ENCODE results near the gene GLYAT.

GLYAT gene

GRCh38 chr11:58727415-58727797 is 4.3 kb downstream of the GLYAT start:
- TF ChIP-seq CTCF (IDR thresholded peaks at IDR 0.05; ENCODE audit: low read depth, low read length): no peak
- no peak for TF ChIP-seq MAX (IDR thresholded peaks at IDR 0.05; ENCODE audit: low read depth, low read length)
- TF ChIP-seq MYC (IDR thresholded peaks at IDR 0.05; ENCODE audit: low read depth, low read length): no peak
- no peak for TF ChIP-seq POLR2A (IDR thresholded peaks at IDR 0.05; ENCODE audit: extremely low read depth, insufficient read length)
- DNase-seq (ENCODE audit: low read depth): no peak
- no peak overlapping the region for H3K4me3 ChIP-seq (ENCODE audit: low read depth, low read length)

- peak; percentile 24 for DNase-seq (ENCODE audit: low read depth)
- no peak overlapping the region for H3K4me3 ChIP-seq (ENCODE audit: low read depth, low read length)
- no peak for TF ChIP-seq POLR2A (IDR thresholded peaks at IDR 0.05; ENCODE audit: extremely low read depth, insufficient read length)
- TF ChIP-seq MYC (IDR thresholded peaks at IDR 0.05; ENCODE audit: low read depth, low read length): no peak
- TF ChIP-seq CTCF (IDR thresholded peaks at IDR 0.05; ENCODE audit: low read depth, low read length): no peak
- TF ChIP-seq MAX (IDR thresholded peaks at IDR 0.05; ENCODE audit: low read depth, low read length): peak; percentile 56
These were observed 4.9 kb downstream of the GLYAT start for GRCh38 chr11:58726737-58727414.

GRCh38 chr11:58719406-58720117 is 12.2 kb downstream of the GLYAT start:
- DNase-seq (ENCODE audit: low read depth): no peak
- TF ChIP-seq CTCF (IDR thresholded peaks at IDR 0.05; ENCODE audit: low read depth, low read length): no peak
- TF ChIP-seq MAX (IDR thresholded peaks at IDR 0.05; ENCODE audit: low read depth, low read length): no peak
- TF ChIP-seq MYC (IDR thresholded peaks at IDR 0.05; ENCODE audit: low read depth, low read length): no peak
- no peak for TF ChIP-seq POLR2A (IDR thresholded peaks at IDR 0.05; ENCODE audit: extremely low read depth, insufficient read length)
- H3K4me3 ChIP-seq (ENCODE audit: low read depth, low read length): no peak overlapping the region

- no peak for DNase-seq (ENCODE audit: low read depth)
- TF ChIP-seq MAX (IDR thresholded peaks at IDR 0.05; ENCODE audit: low read depth, low read length) (no peak), MYC (IDR thresholded peaks at IDR 0.05; ENCODE audit: low read depth, low read length) (no peak), POLR2A (IDR thresholded peaks at IDR 0.05; ENCODE audit: extremely low read depth, insufficient read length) (no peak), CTCF (IDR thresholded peaks at IDR 0.05; ENCODE audit: low read depth, low read length) (no peak)
- no peak overlapping the region for H3K4me3 ChIP-seq (ENCODE audit: low read depth, low read length)
These were observed 19.2 kb downstream of the GLYAT start for GRCh38 chr11:58712531-58712930.

GRCh38 chr11:58711832-58712231 is 19.9 kb downstream of the GLYAT start:
- H3K4me3 ChIP-seq (ENCODE audit: low read depth, low read length): no peak overlapping the region
- DNase-seq (ENCODE audit: low read depth): no peak
- no peak for TF ChIP-seq CTCF (IDR thresholded peaks at IDR 0.05; ENCODE audit: low read depth, low read length)
- no peak for TF ChIP-seq POLR2A (IDR thresholded peaks at IDR 0.05; ENCODE audit: extremely low read depth, insufficient read length)
- no peak for TF ChIP-seq MAX (IDR thresholded peaks at IDR 0.05; ENCODE audit: low read depth, low read length)
- TF ChIP-seq MYC (IDR thresholded peaks at IDR 0.05; ENCODE audit: low read depth, low read length): no peak

All from NB4 (cell line).